HS-5 (cell line): ENCODE data around the gene TNKS1BP1.

Experiments used
- DNase-seq: peaks from one replicate; pipeline ENCODE4 v3.0.0-alpha.2; 2012; ENCODE audit warnings: low read depth

Gene TNKS1BP1

GRCh38 chr11:57327721-57328120, 3.0 kb upstream of the TNKS1BP1 start:
- DNase-seq = no peak

GRCh38 chr11:57325735-57326048, 940 bp upstream of the TNKS1BP1 start:
- DNase-seq = no peak

GRCh38 chr11:57324154-57324885, 432 bp downstream of the TNKS1BP1 start:
- DNase-seq = no peak

- DNase-seq = no peak
Measured at GRCh38 chr11:57323855-57324153, 948 bp downstream of the TNKS1BP1 start.

- no peak for DNase-seq
Measured at GRCh38 chr11:57323167-57323854, 1.4 kb downstream of the TNKS1BP1 start.

- DNase-seq = peak; percentile 93
Measured at GRCh38 chr11:57322256-57323166, 2.2 kb downstream of the TNKS1BP1 start.

- DNase-seq = no peak
Measured at GRCh38 chr11:57321388-57322255, 3.1 kb downstream of the TNKS1BP1 start.

- no peak for DNase-seq
Measured at GRCh38 chr11:57320719-57321387, 3.9 kb downstream of the TNKS1BP1 start.

- no peak for DNase-seq
Measured at GRCh38 chr11:57320067-57320718, 4.6 kb downstream of the TNKS1BP1 start.

GRCh38 chr11:57318178-57318577, 6.6 kb downstream of the TNKS1BP1 start:
- no peak for DNase-seq

- no peak for DNase-seq
Measured at GRCh38 chr11:57316017-57316416, 8.7 kb downstream of the TNKS1BP1 start.

- no peak for DNase-seq
Measured at GRCh38 chr11:57315491-57315890, 9.3 kb downstream of the TNKS1BP1 start.

GRCh38 chr11:57314221-57314973, 10.4 kb downstream of the TNKS1BP1 start:
- no peak for DNase-seq

GRCh38 chr11:57313788-57314135, 11.0 kb downstream of the TNKS1BP1 start:
- DNase-seq = no peak

- no peak for DNase-seq
Measured at GRCh38 chr11:57313071-57313787, 11.5 kb downstream of the TNKS1BP1 start.

- DNase-seq = no peak
Measured at GRCh38 chr11:57312511-57313021, 12.2 kb downstream of the TNKS1BP1 start.

- DNase-seq = peak; percentile 88
Measured at GRCh38 chr11:57311109-57311936, 13.4 kb downstream of the TNKS1BP1 start.

- DNase-seq = peak; percentile 16
Measured at GRCh38 chr11:57310630-57311086, 14.1 kb downstream of the TNKS1BP1 start.
